H9 (cell line): ENCODE results near the gene GTF3C1. TPM values are rescaled to one million over a fixed set of nuclear protein-coding genes. Genes with fewer than 3 reads are reported as not detected.

Experiments used
- DNase-seq: peaks from one replicate; pipeline ENCODE4 v3.0.0-alpha.2; 2017
- H2AFZ ChIP-seq: one replicate; pipeline ENCODE4 v1.6.1; 2013; ENCODE audit warnings: mild to moderate bottlenecking, low read length, control low read depth, moderate library complexity
- H2AK5ac ChIP-seq: 2 replicates; pipeline ENCODE4 v1.6.1; 2013; ENCODE audit warnings: low read length, control low read depth, mixed read lengths; ENCODE audit not compliant: insufficient read length
- H2BK120ac ChIP-seq: one replicate; pipeline ENCODE4 v1.6.1; 2013; ENCODE audit warnings: low read depth, mild to moderate bottlenecking, low read length, control low read depth, inconsistent platforms; ENCODE audit not compliant: poor library complexity, severe bottlenecking
- H2BK12ac ChIP-seq: 2 replicates; pipeline ENCODE4 v1.6.1; 2013; ENCODE audit warnings: low read length, control low read depth, mixed read lengths, low read depth; ENCODE audit not compliant: insufficient read length
- H2BK15ac ChIP-seq: 2 replicates; pipeline ENCODE4 v1.6.1; 2013; ENCODE audit warnings: low read depth, low read length, control low read depth
- H2BK20ac ChIP-seq: one replicate; pipeline ENCODE4 v1.6.1; 2013; ENCODE audit warnings: low read depth, mild to moderate bottlenecking, low read length, control low read depth, inconsistent platforms; ENCODE audit not compliant: poor library complexity, severe bottlenecking
- H2BK5ac ChIP-seq: 2 replicates; pipeline ENCODE4 v1.6.1; 2013; ENCODE audit warnings: low read length, control low read depth, mixed read lengths; ENCODE audit not compliant: insufficient read length
- H3K14ac ChIP-seq: 2 replicates; pipeline ENCODE4 v1.6.1; 2013; ENCODE audit warnings: low read length, control low read depth; ENCODE audit not compliant: insufficient read depth
- H3K18ac ChIP-seq: 2 replicates; pipeline ENCODE4 v1.6.1; 2013; ENCODE audit warnings: low read depth, mild to moderate bottlenecking, mixed read lengths, low read length, control low read depth; ENCODE audit not compliant: insufficient read length
- H3K23ac ChIP-seq: 2 replicates; pipeline ENCODE4 v1.6.1; 2013; ENCODE audit warnings: low read length, control low read depth, mixed read lengths, low read depth; ENCODE audit not compliant: insufficient read length
- H3K23me2 ChIP-seq: 2 replicates; pipeline ENCODE4 v1.6.1; 2013; ENCODE audit warnings: low read depth, mild to moderate bottlenecking, mixed read lengths, low read length, control low read depth; ENCODE audit not compliant: insufficient read length, poor library complexity, severe bottlenecking
- H3K27ac ChIP-seq: 2 replicates; pipeline ENCODE4 v1.5.1; 2013; ENCODE audit warnings: low read length, control low read depth, mixed read lengths, low read depth; ENCODE audit not compliant: insufficient read length
- H3K27me3 ChIP-seq: 2 replicates; pipeline ENCODE4 v1.6.1; 2013; ENCODE audit warnings: low read length, control low read depth, inconsistent platforms; ENCODE audit not compliant: insufficient read depth
- H3K4ac ChIP-seq: 2 replicates; pipeline ENCODE4 v1.6.1; 2013; ENCODE audit warnings: low read depth, mild to moderate bottlenecking, control low read depth, inconsistent platforms, low read length, moderate library complexity
- H3K4me1 ChIP-seq: 2 replicates; pipeline ENCODE4 v1.6.1; 2013; ENCODE audit warnings: low read length, control low read depth, inconsistent platforms; ENCODE audit not compliant: insufficient read depth
- H3K4me2 ChIP-seq: 2 replicates; pipeline ENCODE4 v1.6.1; 2013; ENCODE audit warnings: low read length, control low read depth, mixed read lengths; ENCODE audit not compliant: insufficient read length, insufficient read depth
- H3K56ac ChIP-seq: 2 replicates; pipeline ENCODE4 v1.6.1; 2013; ENCODE audit warnings: low read depth, mild to moderate bottlenecking, mixed read lengths, low read length, control low read depth; ENCODE audit not compliant: insufficient read length
- H3K79me1 ChIP-seq: 2 replicates; pipeline ENCODE4 v1.6.1; 2013; ENCODE audit warnings: low read depth, mild to moderate bottlenecking, moderate library complexity, low read length, control low read depth, inconsistent platforms; ENCODE audit not compliant: insufficient read depth, poor library complexity, severe bottlenecking
- H3K79me2 ChIP-seq: 2 replicates; pipeline ENCODE4 v1.6.1; 2013; ENCODE audit warnings: low read length, control low read depth, inconsistent platforms; ENCODE audit not compliant: insufficient read depth
- H3K9ac ChIP-seq: 2 replicates; pipeline ENCODE4 v1.6.1; 2013; ENCODE audit warnings: low read length, control low read depth, mixed read lengths; ENCODE audit not compliant: insufficient read length; ENCODE audit errors: extremely low read depth
- H3K9me3 ChIP-seq: one replicate; pipeline ENCODE4 v1.6.1; 2013; ENCODE audit warnings: low read depth, low read length, inconsistent platforms; ENCODE audit not compliant: control insufficient read depth
- H3T11ph ChIP-seq: one replicate; pipeline ENCODE4 v1.6.1; 2013; ENCODE audit warnings: mild to moderate bottlenecking, low read length, control low read depth, inconsistent platforms
- H4K20me1 ChIP-seq: one replicate; pipeline ENCODE4 v1.6.1; 2013; ENCODE audit not compliant: control insufficient read depth, insufficient read length, insufficient read depth
- H4K5ac ChIP-seq: 2 replicates; pipeline ENCODE4 v1.6.1; 2013; ENCODE audit warnings: low read depth, mild to moderate bottlenecking, mixed read lengths, low read length, control low read depth; ENCODE audit not compliant: insufficient read length
- H4K8ac ChIP-seq: replicated peaks from 2 replicates; pipeline ENCODE4 v1.6.1; 2013; ENCODE audit warnings: low read length, control low read depth, mixed read lengths, low read depth; ENCODE audit not compliant: insufficient read length
- H4K91ac ChIP-seq: 2 replicates; pipeline ENCODE4 v1.6.1; 2013; ENCODE audit warnings: low read depth, mild to moderate bottlenecking, moderate library complexity, mixed read lengths, low read length, control low read depth; ENCODE audit not compliant: insufficient read length
- H3K27ac Mint-ChIP-seq, 3 experiments: 2 replicates in 2 of 3; 3 replicates in 1 of 3; pipeline ENCODE4 v1.8.0; 2020 to 2021; ENCODE audit warnings: mixed read lengths in 3 of 3, mild to moderate bottlenecking in 1 of 3, moderate library complexity in 1 of 3
- H3K27me3 Mint-ChIP-seq: 2 replicates; pipeline ENCODE4 v1.8.0; 2021; ENCODE audit warnings: low read depth, mild to moderate bottlenecking, moderate library complexity, mixed read lengths
- H3K36me3 Mint-ChIP-seq, 3 experiments: 2 replicates in 2 of 3; 3 replicates in 1 of 3; pipeline ENCODE4 v1.8.0; 2020 to 2021; ENCODE audit warnings: low read depth in 3 of 3, mixed read lengths in 3 of 3; ENCODE audit not compliant: insufficient read depth in 1 of 3
- H3K4me1 Mint-ChIP-seq, 2 experiments: 2 replicates each; pipeline ENCODE4 v1.8.0; 2020; ENCODE audit warnings: mixed read lengths in 2 of 2
- H3K4me3 Mint-ChIP-seq, 2 experiments: 2 replicates in 1 of 2; 3 replicates in 1 of 2; pipeline ENCODE4 v1.8.0; 2020 to 2021; ENCODE audit warnings: mild to moderate bottlenecking in 2 of 2, mixed read lengths in 2 of 2, moderate library complexity in 1 of 2
- H3K9me3 Mint-ChIP-seq, 2 experiments: 2 replicates in 1 of 2; 3 replicates in 1 of 2; pipeline ENCODE4 v1.8.0; 2020; ENCODE audit warnings: mild to moderate bottlenecking in 2 of 2, mixed read lengths in 2 of 2, moderate library complexity in 1 of 2
- CTCF ChIP-seq: fragments of 200-600 bp; sonication (generic); conservative IDR thresholded peaks from 3 replicates; pipeline ENCODE4 v1.8.0; 2021; ENCODE audit warnings: antibody characterized with exemption, mild to moderate bottlenecking
- WGBS: extraction: QIAGEN DNeasy Blood & Tissue Kit; methylation state at CpG from one replicate; pipeline ENCODE4 v1.1.7; 2013; ENCODE audit warnings: missing lambda C conversion rate, low lambda C conversion rate, mixed read lengths; ENCODE audit not compliant: insufficient read length; ENCODE audit errors: extremely low coverage; 5-methylcytosine and 5-hydroxymethylcytosine counted together
- total RNA-seq: library from RNA; stranded (reverse); gene quantifications from 2 replicates; pipeline ENCODE4 v1.2.1, GENCODE V29; 2021

GTF3C1 gene
- total RNA-seq, 1 experiment from 2014 or later, result 113 TPM

GRCh38 chr16:27531186-27531585 lies 18.5 kb downstream of the GTF3C1 start:
- no peak overlapping the region for H2BK12ac ChIP-seq
- no peak overlapping the region for H3K4me2 ChIP-seq
- no CpG with 5 or more reads among the region's 2 CpGs for WGBS
- no peak overlapping the region for H4K91ac ChIP-seq
- no peaks in the 10 kb centered on the region for H3K27me3 ChIP-seq
- H3K9me3 ChIP-seq, result no peaks in the 10 kb centered on the region
- no peak overlapping the region for H3K9ac ChIP-seq
- no peak for DNase-seq
- no peak overlapping the region for H4K8ac ChIP-seq
- H3T11ph ChIP-seq, result no peak overlapping the region
- no peak overlapping the region for H3K23ac ChIP-seq
- H3K27ac Mint-ChIP-seq, result peak overlapping the region in 2 of 3 experiments; percentile 44 to 68; a peak in 3 of 7 replicates
- no peaks in the 10 kb centered on the region for H3K23me2 ChIP-seq
- H2BK120ac ChIP-seq, result no peak overlapping the region
- no peak overlapping the region for H2BK5ac ChIP-seq
- no peak overlapping the region for H4K5ac ChIP-seq
- H3K4me1 ChIP-seq, result no peaks in the 10 kb centered on the region
- H3K27me3 Mint-ChIP-seq, result no peaks in the 10 kb centered on the region; the same call in 1 of the 2 replicates
- no peaks in the 10 kb centered on the region for H4K20me1 ChIP-seq
- H3K18ac ChIP-seq, result no peak overlapping the region
- H3K9me3 Mint-ChIP-seq, result no peaks in the 10 kb centered on the region; a peak in 1 of 5 replicates
- no peak overlapping the region for H2AFZ ChIP-seq
- no peak overlapping the region for H3K56ac ChIP-seq
- no peaks in the 10 kb centered on the region for H3K79me1 ChIP-seq
- no peak overlapping the region for H3K14ac ChIP-seq
- peaks cover 48 to 92% (median 90%) of the 10 kb centered on the region in 3 experiments; a peak in 6 of 7 replicates for H3K36me3 Mint-ChIP-seq
- H2BK20ac ChIP-seq, result no peak overlapping the region
- no peak overlapping the region for H2BK15ac ChIP-seq
- H3K27ac ChIP-seq, result no peak overlapping the region
- no peak for TF ChIP-seq CTCF
- H3K4me3 Mint-ChIP-seq, result no peak overlapping the region
- H2AK5ac ChIP-seq, result no peak overlapping the region
- no peaks in the 10 kb centered on the region for H3K4me1 Mint-ChIP-seq
- H3K79me2 ChIP-seq, result no peaks in the 10 kb centered on the region
- no peak overlapping the region for H3K4ac ChIP-seq
